ENCODE measurements around the gene FBXO5. TPM values are rescaled to one million over a fixed set of nuclear protein-coding genes. Genes with fewer than 3 reads are reported as not detected.
A peak's percentile ranks its signal among the peaks of the same experiment; 100 is the strongest.
"Not testable (repeated sequence)": the region's sequence is repeated elsewhere in the genome, so short reads cannot be mapped to it uniquely, and the experiment has no call there.

FBXO5 gene
- polyA plus RNA-seq, 4 donors = 27.4 to 42.5 (median 31.5) TPM

DNA sequence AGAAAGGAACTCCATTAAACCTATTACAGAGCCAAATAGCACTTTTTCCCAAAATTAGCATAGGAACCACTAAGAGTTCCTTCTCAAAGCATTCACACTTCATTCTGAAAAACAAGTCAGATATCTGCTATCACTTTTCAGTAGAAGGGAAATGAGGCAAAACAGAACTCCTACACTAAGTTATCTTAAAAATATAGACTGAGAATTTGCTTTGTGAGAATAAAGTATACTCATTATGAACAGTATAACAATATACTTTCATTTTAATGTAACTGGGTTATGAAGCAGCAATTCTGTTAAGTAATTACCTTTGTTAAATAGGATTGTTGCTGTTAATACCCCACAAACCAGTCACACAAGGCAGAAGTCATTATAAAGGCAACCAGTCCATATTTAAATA lies 11.0 kb upstream of the FBXO5 start:
- DNase-seq (ENCODE audit: low read depth in 4 of 4, low spot score in 3 of 4) = no peak

GRCh38 chr6:152993431-152993830 lies 10.6 kb upstream of the FBXO5 start:
- DNase-seq (ENCODE audit: low read depth in 4 of 4, low spot score in 3 of 4) = no peak

GRCh38 chr6:152986978-152987377 lies 4.1 kb upstream of the FBXO5 start:
- DNase-seq (ENCODE audit: low read depth in 4 of 4, low spot score in 3 of 4) = no peak

- not testable (repeated sequence) for DNase-seq (ENCODE audit: low read depth in 4 of 4, low spot score in 3 of 4)
These were observed 2.5 kb upstream of the FBXO5 start for GRCh38 chr6:152985300-152985699.

GRCh38 chr6:152984513-152984872 lies 1.7 kb upstream of the FBXO5 start:
- DNase-seq (ENCODE audit: low read depth in 4 of 4, low spot score in 3 of 4) = no peak

DNA sequence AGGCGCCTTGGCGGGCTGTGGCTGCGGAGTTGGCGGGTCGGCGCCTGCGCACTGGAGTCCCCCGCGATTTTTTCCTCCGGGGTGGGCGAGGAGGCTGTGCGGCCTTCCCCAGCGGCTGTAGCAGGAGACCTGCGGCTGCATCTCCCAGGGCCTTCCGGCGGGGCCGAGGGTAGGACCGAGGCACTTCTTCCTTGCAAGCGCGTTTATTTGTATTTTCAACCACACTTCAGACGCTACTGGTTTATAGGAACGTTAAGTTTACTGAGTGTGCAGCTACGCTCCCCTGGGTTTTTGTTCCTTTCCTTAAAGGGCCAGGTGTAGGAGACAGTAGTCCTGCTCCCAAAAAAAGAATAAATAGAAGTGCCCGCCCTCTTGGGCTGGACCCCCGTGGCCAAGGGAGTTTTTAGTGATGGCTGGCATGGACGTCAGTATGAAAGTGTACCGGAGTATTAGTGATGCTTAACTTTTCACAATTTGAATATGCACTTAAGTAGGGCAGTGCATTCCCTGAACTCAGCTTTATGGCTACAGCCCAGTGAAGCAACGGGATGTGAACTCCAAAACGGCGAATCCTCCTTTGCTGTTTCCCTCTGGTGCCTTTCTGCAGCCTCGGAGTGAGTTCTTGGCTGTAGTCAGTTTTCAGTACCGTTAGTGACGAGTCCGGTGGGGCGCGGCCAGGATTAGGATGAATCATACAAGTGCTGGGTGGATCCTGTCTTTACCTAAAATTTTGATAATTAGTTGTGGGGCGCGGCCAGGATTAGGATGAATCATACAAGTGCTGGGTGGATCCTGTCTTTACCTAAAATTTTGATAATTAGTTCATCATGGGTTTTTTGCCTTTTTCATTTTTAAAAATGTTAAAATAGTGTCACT lies 1.0 kb upstream of the FBXO5 start:
- DNase-seq (ENCODE audit: low read depth in 4 of 4, low spot score in 3 of 4) = peak in 2 of 4 donors; percentile 25 to 97

GRCh38 chr6:152981989-152982903 lies 595 bp downstream of the FBXO5 start:
- no peak for DNase-seq (ENCODE audit: low read depth in 4 of 4, low spot score in 3 of 4)

- no peak for DNase-seq (ENCODE audit: low read depth in 4 of 4, low spot score in 3 of 4)
These were observed 1.6 kb downstream of the FBXO5 start for GRCh38 chr6:152981219-152981618.

DNA sequence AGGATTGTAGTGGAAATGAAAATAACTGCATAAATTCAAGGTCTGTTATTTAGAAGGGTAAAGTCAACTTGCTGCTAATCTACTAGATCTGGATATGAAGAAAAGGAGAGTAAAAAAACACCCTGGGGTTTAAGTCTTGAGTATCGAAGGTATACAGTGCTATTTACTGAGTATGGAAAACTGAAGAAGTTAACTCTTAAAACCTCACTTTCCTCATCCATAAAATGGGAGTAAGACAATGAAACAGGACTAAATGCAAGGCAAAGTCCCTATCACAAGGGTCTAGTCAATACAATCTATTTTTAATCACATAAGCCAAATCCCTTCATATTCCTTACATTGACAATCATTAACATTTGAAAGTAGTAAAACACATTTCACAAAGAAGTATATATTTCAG lies 2.2 kb downstream of the FBXO5 start:
- no peak for DNase-seq (ENCODE audit: low read depth in 4 of 4, low spot score in 3 of 4)

- no peak for DNase-seq (ENCODE audit: low read depth in 4 of 4, low spot score in 3 of 4)
These were observed 3.7 kb downstream of the FBXO5 start for GRCh38 chr6:152979116-152979515.

DNA sequence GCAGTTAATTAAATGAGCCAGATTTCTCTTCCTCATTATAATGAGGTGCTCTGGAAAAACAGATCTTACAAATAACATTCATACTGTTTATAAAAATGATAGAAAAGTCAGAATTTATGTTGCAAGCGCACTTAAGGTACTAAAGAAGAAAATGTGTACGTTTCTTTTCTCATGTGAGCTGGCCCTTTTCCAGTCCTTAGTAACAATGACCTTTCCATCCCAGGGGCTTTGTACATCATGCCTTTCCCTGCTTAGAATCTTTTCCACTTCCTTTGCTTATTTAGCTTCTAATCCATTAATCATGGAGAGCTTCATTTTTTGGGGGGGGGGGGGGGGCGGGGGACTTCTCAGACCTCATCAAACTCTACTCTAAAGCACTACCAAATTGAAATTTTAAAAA lies 4.8 kb downstream of the FBXO5 start:
- no peak for DNase-seq (ENCODE audit: low read depth in 4 of 4, low spot score in 3 of 4)

DNA sequence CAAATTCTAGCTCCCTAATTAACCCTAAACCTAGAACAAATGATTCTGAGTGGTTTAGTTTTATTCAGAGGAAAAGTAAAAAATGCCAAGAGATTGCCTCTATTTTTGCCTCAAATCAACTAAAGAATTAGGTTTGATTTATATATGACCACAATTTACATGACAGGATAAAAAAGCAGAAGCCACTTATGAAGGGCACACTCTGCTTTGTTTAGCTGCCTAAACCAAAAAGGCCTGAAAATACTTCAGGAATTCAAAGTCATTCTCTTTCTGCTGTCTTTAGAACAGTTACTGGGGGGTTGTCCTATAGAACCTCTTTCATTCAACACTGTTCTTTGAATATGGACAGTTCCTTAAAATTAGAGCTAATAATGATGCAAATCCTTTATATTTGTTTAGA lies 5.3 kb downstream of the FBXO5 start:
- no peak for DNase-seq (ENCODE audit: low read depth in 4 of 4, low spot score in 3 of 4)

DNA sequence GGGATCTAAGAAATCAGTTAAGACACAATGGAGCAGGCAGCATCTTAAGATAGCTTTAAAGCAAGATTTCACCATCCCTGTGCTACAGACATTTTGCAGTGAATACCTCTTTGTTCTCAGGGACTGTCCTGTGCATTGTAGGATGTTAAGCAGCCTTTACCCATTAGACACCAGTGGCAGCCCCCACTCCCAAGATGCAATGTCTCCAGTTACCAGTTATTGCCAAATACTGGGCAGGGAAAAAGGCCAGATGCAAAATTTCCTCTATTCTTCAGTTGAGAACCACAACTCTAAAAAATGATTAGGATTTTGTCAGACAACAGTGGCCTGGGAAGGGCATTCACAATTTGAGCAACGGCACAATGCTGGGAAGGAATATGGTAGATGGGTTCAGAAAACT lies 6.1 kb downstream of the FBXO5 start:
- DNase-seq (ENCODE audit: low read depth in 4 of 4, low spot score in 3 of 4) = no peak

DNA sequence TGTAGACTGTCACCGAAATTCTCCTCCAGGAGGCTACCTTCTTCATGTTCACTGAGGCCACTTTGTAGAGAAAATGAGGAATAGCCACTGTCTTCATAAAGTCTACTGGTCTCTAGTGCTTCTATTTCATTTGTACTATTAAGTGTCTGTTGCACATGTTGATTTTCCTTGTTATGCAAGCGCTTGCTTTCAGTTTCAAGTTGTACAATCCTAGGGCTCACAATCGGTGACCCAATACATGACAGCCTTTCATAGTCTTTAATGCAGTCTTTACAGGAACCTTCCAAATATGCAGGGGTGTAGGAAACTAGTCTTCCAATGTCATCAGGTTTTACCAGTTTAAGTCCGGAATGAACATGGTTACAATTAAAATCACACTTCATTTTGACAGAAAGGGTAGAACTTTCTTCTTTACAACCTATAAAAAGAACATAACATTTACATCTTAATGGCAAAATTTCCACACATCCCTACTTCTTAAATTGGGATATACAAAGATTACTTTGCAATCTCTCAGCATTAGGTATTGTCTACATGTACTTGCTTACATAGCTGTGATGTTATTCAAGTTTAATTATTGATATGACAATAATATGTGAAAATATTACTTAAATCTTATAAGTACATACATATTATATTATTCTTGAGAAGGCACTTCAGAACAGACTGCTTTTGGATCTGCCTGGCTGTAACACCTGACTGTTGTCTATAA lies 7.5 kb downstream of the FBXO5 start:
- DNase-seq (ENCODE audit: low read depth in 4 of 4, low spot score in 3 of 4) = no peak

GRCh38 chr6:152973916-152974315 lies 8.9 kb downstream of the FBXO5 start:
- DNase-seq (ENCODE audit: low read depth in 4 of 4, low spot score in 3 of 4) = no peak

DNA sequence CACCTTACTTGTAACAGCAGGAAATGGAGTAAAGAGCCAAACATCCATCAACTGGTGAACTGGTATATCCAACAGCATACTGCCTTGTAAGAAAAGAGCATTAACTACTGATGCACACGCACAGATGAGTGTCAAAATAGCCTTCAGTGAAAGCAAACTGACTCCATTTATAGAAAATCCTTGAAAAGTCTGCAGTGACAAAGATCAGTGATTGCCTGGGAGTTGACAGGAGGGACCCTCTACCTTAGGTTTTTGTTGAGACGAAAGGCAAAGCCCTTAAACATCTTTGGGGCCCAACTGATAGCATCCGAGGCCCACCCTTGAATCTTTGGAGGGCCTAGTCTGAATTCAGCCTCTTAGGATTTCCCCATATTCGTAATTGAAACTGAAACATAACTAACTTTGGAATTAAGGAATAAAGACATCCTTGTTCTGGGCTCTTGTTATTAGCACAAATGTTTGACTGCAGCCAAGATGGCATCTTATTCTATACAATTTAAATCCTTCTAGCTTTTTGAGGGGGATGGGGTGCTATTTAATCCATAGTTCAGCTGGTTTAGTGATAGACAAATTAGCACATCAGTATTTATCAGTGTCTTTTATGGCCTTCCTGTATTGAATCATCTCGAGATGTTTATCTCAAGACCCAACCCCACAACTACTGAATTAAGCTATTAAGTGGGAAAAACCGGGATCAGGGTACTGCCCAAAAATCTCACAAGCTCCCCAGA lies 13.0 kb downstream of the FBXO5 start:
- no peak for DNase-seq (ENCODE audit: low read depth in 4 of 4, low spot score in 3 of 4)

DNA sequence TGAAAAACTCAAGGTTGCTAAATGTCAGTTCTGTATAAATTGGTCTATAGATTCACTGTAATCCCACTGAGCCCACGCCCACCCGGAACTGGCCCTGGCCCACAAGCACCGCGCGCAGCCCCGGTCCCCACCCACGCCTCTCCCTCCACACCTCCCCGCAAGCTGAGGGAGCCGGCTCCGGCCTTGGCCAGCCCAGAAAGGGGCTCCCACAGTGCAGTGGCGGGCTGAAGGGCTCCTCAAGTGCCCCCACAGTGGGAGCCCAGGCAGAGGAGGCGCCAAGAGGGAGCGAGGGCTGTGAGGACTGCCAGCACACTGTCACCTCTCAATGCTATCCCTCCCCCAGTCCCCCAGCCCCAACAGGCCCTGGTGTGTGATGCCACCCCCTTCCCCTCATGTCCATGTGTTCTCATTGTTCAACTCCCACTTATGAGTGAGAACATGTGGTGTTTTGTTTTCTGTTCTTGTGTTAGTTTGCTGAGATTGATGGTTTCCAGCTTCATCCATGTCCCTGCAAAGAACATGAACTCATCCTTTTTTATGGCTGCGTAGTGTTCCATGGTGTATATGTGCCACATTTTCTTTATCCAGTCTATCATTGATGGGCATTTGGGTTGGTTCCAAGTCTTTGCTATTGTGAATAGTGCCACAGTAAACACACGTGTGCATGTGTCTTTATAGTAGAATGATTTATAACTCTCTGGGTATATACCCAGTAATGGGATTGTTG lies 16.5 kb downstream of the FBXO5 start:
- DNase-seq (ENCODE audit: low read depth in 4 of 4, low spot score in 3 of 4) = not testable (repeated sequence)

DNA sequence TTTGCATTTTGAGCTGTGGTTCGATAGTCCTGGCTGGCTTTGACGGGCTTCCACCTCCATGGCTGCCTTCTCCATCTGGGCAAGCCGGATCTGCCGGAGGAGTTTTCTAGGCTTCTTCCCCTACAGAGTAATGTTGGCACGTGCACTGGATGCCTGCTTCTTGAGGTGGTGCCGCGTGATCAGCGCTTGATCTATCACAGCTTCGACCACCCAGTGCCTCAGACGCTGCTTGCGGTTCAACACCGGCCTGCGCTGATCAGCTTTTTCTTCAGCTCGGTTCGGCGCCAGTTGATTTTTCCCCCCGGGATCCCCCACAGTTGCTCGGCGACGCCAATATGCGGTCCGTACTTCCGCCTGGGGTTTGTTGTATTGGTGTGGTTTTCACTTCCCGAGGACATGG lies 23.5 kb downstream of the FBXO5 start:
- no peak for DNase-seq (ENCODE audit: low read depth in 4 of 4, low spot score in 3 of 4)

GRCh38 chr6:152957796-152958195 lies 25.0 kb downstream of the FBXO5 start:
- DNase-seq (ENCODE audit: low read depth in 4 of 4, low spot score in 3 of 4) = no peak

DNA sequence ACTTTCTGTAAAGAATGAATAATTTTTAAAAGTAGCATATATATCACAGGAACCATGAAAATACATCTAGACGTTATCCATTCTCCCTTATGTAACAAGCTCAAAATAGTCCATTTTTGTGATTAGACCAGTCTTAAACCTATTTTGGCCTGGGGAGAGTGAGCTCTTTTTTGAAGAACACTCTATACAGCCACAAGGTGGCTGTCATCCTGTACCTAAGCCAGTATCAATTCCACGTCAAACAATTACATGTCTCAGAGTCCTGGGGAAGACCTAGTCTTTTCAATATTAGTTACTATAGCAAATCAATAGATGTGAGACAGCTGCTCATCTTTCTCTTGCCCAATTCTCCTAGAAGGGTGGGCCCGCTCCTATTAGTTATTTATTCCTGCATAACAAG lies 28.4 kb downstream of the FBXO5 start:
- no peak for DNase-seq (ENCODE audit: low read depth in 4 of 4, low spot score in 3 of 4)
